Smooth muscle cell (in vitro differentiated cells): ENCODE results near the gene SOCS6. TPM values are rescaled to one million over a fixed set of nuclear protein-coding genes. Genes with fewer than 3 reads are reported as not detected.

Source experiments
- DNase-seq: peaks from one replicate; lab custom pipeline; 2025; ENCODE audit not compliant: unreplicated experiment; lab: John Stamatoyannopoulos, UW
- H2AFZ ChIP-seq: fragments of 200-600 bp; sonication (generic); 2 replicates; pipeline ENCODE4 v1.6.0; 2016; ENCODE audit warnings: antibody characterized with exemption, low read depth, mild to moderate bottlenecking
- H3F3A ChIP-seq: fragments of 200-600 bp; sonication (generic); 2 replicates; pipeline ENCODE4 v1.6.0; 2017; ENCODE audit warnings: antibody characterized with exemption, low read depth
- H3K27ac ChIP-seq: fragments of 200-600 bp; sonication (generic); 2 replicates; pipeline ENCODE4 v1.5.1; 2016; ENCODE audit warnings: low read depth, mild to moderate bottlenecking
- H3K27me3 ChIP-seq: fragments of 200-600 bp; sonication (generic); 2 replicates; pipeline ENCODE4 v1.6.1; 2016; ENCODE audit warnings: low read depth, mild to moderate bottlenecking
- H3K36me3 ChIP-seq: fragments of 200-600 bp; sonication (generic); 2 replicates; pipeline ENCODE4 v1.5.1; 2016; ENCODE audit warnings: low read depth
- H3K4me1 ChIP-seq: fragments of 200-600 bp; sonication (generic); 2 replicates; pipeline ENCODE4 v1.5.1; 2016; ENCODE audit warnings: low read depth
- H3K4me2 ChIP-seq: fragments of 200-600 bp; sonication (generic); 2 replicates; pipeline ENCODE4 v1.6.0; 2016; ENCODE audit warnings: mild to moderate bottlenecking
- H3K4me3 ChIP-seq: fragments of 200-600 bp; sonication (generic); 2 replicates; pipeline ENCODE4 v1.5.1; 2016; ENCODE audit warnings: mild to moderate bottlenecking
- H3K79me2 ChIP-seq: fragments of 200-600 bp; sonication (generic); 2 replicates; pipeline ENCODE4 v1.6.0; 2016; ENCODE audit warnings: low read depth, mild to moderate bottlenecking
- H3K9ac ChIP-seq: fragments of 200-600 bp; sonication (generic); 2 replicates; pipeline ENCODE4 v1.6.0; 2016; ENCODE audit warnings: low read depth
- H3K9me3 ChIP-seq: fragments of 200-600 bp; sonication (generic); replicated peaks from 2 replicates; pipeline ENCODE4 v1.5.1; 2016; ENCODE audit warnings: low read depth
- H4K20me1 ChIP-seq: fragments of 200-600 bp; sonication (generic); 2 replicates; pipeline ENCODE4 v1.6.0; 2016; ENCODE audit warnings: low read depth
- CTCF ChIP-seq: fragments of 200-600 bp; sonication (generic); IDR thresholded peaks from 2 replicates; pipeline ENCODE4 v1.5.1; 2017; ENCODE audit warnings: borderline replicate concordance, mild to moderate bottlenecking, antibody characterized with exemption; ENCODE audit not compliant: insufficient read depth, poor library complexity, severe bottlenecking
- WGBS: methylation state at CpG from one replicate; pipeline ENCODE4 v1.1.7; 2016; ENCODE audit warnings: low lambda C conversion rate; 5-methylcytosine and 5-hydroxymethylcytosine counted together
- polyA plus RNA-seq: library from polyadenylated mRNA; unstranded; fragments of >200 nt; fragmentation: Nextera tagmentation; extraction: Ambion mirVana; gene quantifications from 2 replicates; pipeline ENCODE4 v1.2.1, GENCODE V29; 2016
- total RNA-seq: library from RNA; depleted of rRNA; stranded (reverse); fragments of >200 nt; gene quantifications from 2 replicates; pipeline ENCODE4 v1.2.3, GENCODE V29; 2014

The SOCS6 gene
- total and polyA plus RNA-seq, 2 experiments from 2014 or later = 8.5 to 38.0 TPM

- H3K9ac ChIP-seq = no peak overlapping the region
- DNase-seq = no peak
- H3K4me1 ChIP-seq = no peaks in the 10 kb centered on the region
Measured at GRCh38 chr18:70256994-70257393, 31.9 kb upstream of the SOCS6 start.

DNA sequence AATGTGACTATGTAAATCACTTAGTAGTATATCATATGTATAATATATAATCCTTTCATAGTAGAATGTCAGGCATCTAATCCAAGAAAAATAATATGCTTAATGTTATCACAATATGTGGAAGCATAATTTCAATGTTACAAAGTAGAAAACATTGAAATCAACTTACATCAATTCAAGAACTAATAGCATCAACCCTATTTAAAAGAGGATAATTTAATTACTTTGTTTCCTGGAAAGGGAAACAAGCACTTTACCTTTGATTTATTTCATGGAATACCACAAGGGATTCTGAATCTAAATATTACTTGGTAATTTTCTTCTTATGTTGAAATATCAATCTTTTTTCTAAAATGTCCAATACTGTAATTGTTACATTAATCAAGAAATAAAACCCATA lies 30.6 kb upstream of the SOCS6 start:
- Histone ChIP-seq H3K4me3 (no peak overlapping the region), H3K27ac (no peak overlapping the region), H3K79me2 (no peaks in the 10 kb centered on the region), H3K4me2 (no peak overlapping the region), H3K27me3 (no peaks in the 10 kb centered on the region), H3K9me3 (no peaks in the 10 kb centered on the region), H3K4me1 (no peaks in the 10 kb centered on the region), H3F3A (no peaks in the 10 kb centered on the region), H3K9ac (no peak overlapping the region), H4K20me1 (no peaks in the 10 kb centered on the region), H2AFZ (no peak overlapping the region), H3K36me3 (no peaks in the 10 kb centered on the region)
- DNase-seq = no peak
- no peak for TF ChIP-seq CTCF

More at GRCh38 chr18:70256994-70257393, 31.9 kb upstream of the SOCS6 start:
- H3K27ac ChIP-seq = no peak overlapping the region
- H2AFZ ChIP-seq = no peak overlapping the region
- H3K36me3 ChIP-seq = no peaks in the 10 kb centered on the region
- no peaks in the 10 kb centered on the region for H3K27me3 ChIP-seq
- 79% methylated on average over 4 of the region's 4 CpGs for WGBS
- no peak for TF ChIP-seq CTCF
- H4K20me1 ChIP-seq = no peaks in the 10 kb centered on the region
- no peak overlapping the region for H3K4me2 ChIP-seq
- H3F3A ChIP-seq = no peaks in the 10 kb centered on the region
- no peak overlapping the region for H3K4me3 ChIP-seq
- no peaks in the 10 kb centered on the region for H3K79me2 ChIP-seq
- no peaks in the 10 kb centered on the region for H3K9me3 ChIP-seq

GRCh38 chr18:70260683-70261082 lies 28.2 kb upstream of the SOCS6 start:
- H3K9me3 ChIP-seq = no peaks in the 10 kb centered on the region
- no peaks in the 10 kb centered on the region for H3K27me3 ChIP-seq
- H3K27ac ChIP-seq = no peak overlapping the region
- H3K36me3 ChIP-seq = no peaks in the 10 kb centered on the region
- H3K4me2 ChIP-seq = no peak overlapping the region
- H3K4me1 ChIP-seq = no peaks in the 10 kb centered on the region
- no peaks in the 10 kb centered on the region for H3K79me2 ChIP-seq
- 95% methylated on average over 6 of the region's 6 CpGs for WGBS
- H3F3A ChIP-seq = no peaks in the 10 kb centered on the region
- no peaks in the 10 kb centered on the region for H4K20me1 ChIP-seq
- DNase-seq = no peak
- no peak overlapping the region for H3K4me3 ChIP-seq
- TF ChIP-seq CTCF = no peak
- H2AFZ ChIP-seq = no peak overlapping the region
- H3K9ac ChIP-seq = no peak overlapping the region

GRCh38 chr18:70261141-70261788 lies 27.6 kb upstream of the SOCS6 start:
- Histone ChIP-seq H3K27ac (no peak overlapping the region), H3K4me2 (no peak overlapping the region), H3K9me3 (no peaks in the 10 kb centered on the region), H3K4me3 (no peak overlapping the region), H3K9ac (no peak overlapping the region), H2AFZ (no peak overlapping the region), H3K4me1 (no peaks in the 10 kb centered on the region), H3K79me2 (no peaks in the 10 kb centered on the region), H3K27me3 (no peaks in the 10 kb centered on the region), H4K20me1 (no peaks in the 10 kb centered on the region), H3F3A (no peaks in the 10 kb centered on the region), H3K36me3 (no peaks in the 10 kb centered on the region)
- TF ChIP-seq CTCF = no peak
- DNase-seq = no peak
- WGBS = 95% methylated on average over 9 of the region's 9 CpGs
